Liver (tissue), 3 donors: Measurements from ENCODE around the gene CEND1.

Experiments used
- EGR1 ChIP-seq, 2 donors: IDR thresholded peaks; 2 replicates each; pipeline ENCODE4 v1.6.1; 2016 to 2018; ENCODE audit warnings: antibody characterized with exemption in 2 of 2, low read depth in 2 of 2
- GABPA ChIP-seq, 2 donors: IDR thresholded peaks in 1 of 2; conservative IDR thresholded peaks in 1 of 2; 2 replicates each; pipeline ENCODE4 v1.6.1; 2016; ENCODE audit warnings: antibody characterized with exemption in 2 of 2, mild to moderate bottlenecking in 1 of 2, moderate library complexity in 1 of 2
- JUND ChIP-seq, 2 donors: IDR thresholded peaks; 2 replicates each; pipeline ENCODE4 v1.6.1; 2016; ENCODE audit warnings: antibody characterized with exemption in 2 of 2
- RXRA ChIP-seq, 2 donors: IDR thresholded peaks; 2 replicates each; pipeline ENCODE4 v1.6.1; 2017 to 2018; ENCODE audit warnings: antibody characterized with exemption in 2 of 2, mild to moderate bottlenecking in 1 of 2
- TAF1 ChIP-seq: conservative IDR thresholded peaks from 2 replicates; pipeline ENCODE4 v1.6.1; 2016; ENCODE audit warnings: antibody characterized with exemption, mild to moderate bottlenecking
- YY1 ChIP-seq: IDR thresholded peaks from 2 replicates; pipeline ENCODE4 v1.6.1; 2016; ENCODE audit warnings: antibody characterized with exemption, mild to moderate bottlenecking
- TF ChIP-seq, protein P1 (sequence below): fragments of 150-350 bp; IDR thresholded peaks from 2 replicates; pipeline ENCODE4 v1.5.1; 2017; ENCODE audit warnings: improper control_type of control experiment, low read depth, low read length; ENCODE audit not compliant: missing input control
- TF ChIP-seq, protein P2 (sequence below): IDR thresholded peaks from 2 replicates; pipeline ENCODE4 v1.6.1; 2016; ENCODE audit warnings: antibody characterized with exemption
- donor health status: healthy.
- donor health status: healthy.

DNA sequence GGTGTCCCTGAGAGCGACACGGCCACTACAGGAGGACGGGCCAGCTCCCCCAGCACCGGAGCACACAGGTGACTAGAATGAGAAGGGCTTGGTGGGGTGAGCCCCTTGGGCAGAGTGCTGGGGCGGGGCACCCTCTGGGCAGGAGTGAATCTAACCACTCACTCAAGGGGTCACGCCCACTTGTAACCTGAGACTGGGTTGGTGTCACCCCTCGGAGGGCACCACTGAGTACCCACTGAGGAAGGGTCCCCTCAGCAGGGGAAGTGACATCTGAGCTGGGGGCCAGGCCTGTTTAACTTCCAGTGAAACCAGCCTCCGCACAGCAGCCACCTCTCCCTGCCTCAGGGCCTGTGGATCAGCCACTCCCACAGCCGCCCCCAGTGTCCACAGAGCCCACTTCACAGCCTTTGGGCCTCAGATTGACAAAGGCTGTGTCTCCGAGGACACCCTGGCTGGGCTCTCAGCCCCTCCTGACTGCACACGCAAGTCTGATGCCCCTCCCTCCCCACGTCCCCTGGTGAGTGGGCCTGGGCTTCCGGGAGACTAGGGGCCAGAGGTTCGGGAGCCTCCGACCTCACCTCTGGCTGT is 18.2 kb downstream of the CEND1 start:
- TF ChIP-seq, protein P1, sequence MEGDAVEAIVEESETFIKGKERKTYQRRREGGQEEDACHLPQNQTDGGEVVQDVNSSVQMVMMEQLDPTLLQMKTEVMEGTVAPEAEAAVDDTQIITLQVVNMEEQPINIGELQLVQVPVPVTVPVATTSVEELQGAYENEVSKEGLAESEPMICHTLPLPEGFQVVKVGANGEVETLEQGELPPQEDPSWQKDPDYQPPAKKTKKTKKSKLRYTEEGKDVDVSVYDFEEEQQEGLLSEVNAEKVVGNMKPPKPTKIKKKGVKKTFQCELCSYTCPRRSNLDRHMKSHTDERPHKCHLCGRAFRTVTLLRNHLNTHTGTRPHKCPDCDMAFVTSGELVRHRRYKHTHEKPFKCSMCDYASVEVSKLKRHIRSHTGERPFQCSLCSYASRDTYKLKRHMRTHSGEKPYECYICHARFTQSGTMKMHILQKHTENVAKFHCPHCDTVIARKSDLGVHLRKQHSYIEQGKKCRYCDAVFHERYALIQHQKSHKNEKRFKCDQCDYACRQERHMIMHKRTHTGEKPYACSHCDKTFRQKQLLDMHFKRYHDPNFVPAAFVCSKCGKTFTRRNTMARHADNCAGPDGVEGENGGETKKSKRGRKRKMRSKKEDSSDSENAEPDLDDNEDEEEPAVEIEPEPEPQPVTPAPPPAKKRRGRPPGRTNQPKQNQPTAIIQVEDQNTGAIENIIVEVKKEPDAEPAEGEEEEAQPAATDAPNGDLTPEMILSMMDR, result no peak
- TF ChIP-seq GABPA (IDR thresholded peaks at IDR 0.05 in 1 of 2, conservative IDR thresholded peaks at IDR 0.05 in 1 of 2) (no peak), JUND (IDR thresholded peaks at IDR 0.05) (no peak), RXRA (IDR thresholded peaks at IDR 0.05) (no peak), TAF1 (no peak), EGR1 (IDR thresholded peaks at IDR 0.05; ENCODE audit: low read depth in 2 of 2) (no peak), YY1 (no peak)
- TF ChIP-seq, protein P2, sequence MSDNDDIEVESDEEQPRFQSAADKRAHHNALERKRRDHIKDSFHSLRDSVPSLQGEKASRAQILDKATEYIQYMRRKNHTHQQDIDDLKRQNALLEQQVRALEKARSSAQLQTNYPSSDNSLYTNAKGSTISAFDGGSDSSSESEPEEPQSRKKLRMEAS, result no peak
